ENCODE measurements around the gene CARD9. TPM values are rescaled to one million over a fixed set of nuclear protein-coding genes. Genes with fewer than 3 reads are reported as not detected.

CARD9 gene
- total and polyA plus RNA-seq, 2 of the 8 experiments (the other 6 are each of a cell fraction or from before 2014, with no cell fraction given), result 0.15 to 1.1 TPM

DNA sequence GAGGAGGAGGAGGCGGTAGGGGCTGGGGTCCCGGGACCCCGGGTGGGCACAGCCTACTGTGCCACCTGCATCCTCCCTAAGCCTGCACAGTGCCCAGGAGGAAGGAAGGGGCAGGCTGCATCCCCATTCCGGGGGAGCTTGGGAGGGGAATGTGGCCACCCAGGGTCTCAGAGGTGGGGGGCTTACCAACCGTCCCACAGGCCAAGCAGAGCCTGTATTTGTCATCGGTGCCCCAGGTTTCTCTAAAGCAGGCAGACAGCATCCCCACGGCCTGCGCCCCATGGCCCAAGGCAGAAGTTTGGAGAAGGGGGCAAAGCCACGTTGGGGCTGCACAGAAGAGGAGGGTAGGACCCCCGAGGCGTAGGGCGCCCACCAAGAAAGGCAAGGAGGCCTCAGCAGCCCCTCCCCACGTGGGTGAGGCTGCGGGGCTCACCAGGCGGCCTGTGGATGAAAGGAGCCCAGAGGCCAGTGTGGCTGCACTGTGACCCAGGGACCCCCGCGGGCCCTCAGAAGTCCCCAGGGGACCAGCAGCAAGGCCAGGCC lies 46.6 kb downstream of the CARD9 start:
- Histone ChIP-seq H2BK20ac (ENCODE audit: low read length) (0 out of 2 replicates have a peak overlapping the region, but pooled peaks have one; percentile 72), H2BK15ac (ENCODE audit: low read length) (0 out of 2 replicates have a peak overlapping the region, but pooled peaks have one; percentile 81), H4K20me1 (replicated peaks in 1 of 2; ENCODE audit: control insufficient read depth in 1 of 2, insufficient read depth in 2 of 2, low read length in 2 of 2) (peaks cover 0 to 5% of the 10 kb centered on the region in 2 experiments), H3K79me2 (ENCODE audit: control insufficient read depth in 1 of 2, insufficient read depth in 2 of 2, low read length in 2 of 2) (no peaks in the 10 kb centered on the region), H3K4me3 (ENCODE audit: extremely low read depth in 1 of 4, insufficient read depth in 2 of 4, low read depth in 3 of 4, low read length in 4 of 4) (peak overlapping the region in 2 of 4 experiments; percentile 46 to 63; a peak in 3 of 8 replicates), H3K27ac (ENCODE audit: low read depth, low read length) (no peak overlapping the region), H3K36me3 (ENCODE audit: control insufficient read depth in 2 of 4, insufficient read depth in 4 of 4, low read length in 3 of 4) (no peaks in the 10 kb centered on the region), H3K4me2 (ENCODE audit: insufficient read depth in 1 of 2, low read depth in 2 of 2, low read length in 2 of 2) (peak overlapping the region; percentile 38 to 59), H4K8ac (ENCODE audit: extremely low read depth, insufficient read depth, low read length) (no peak overlapping the region; the same call in 1 of the 2 replicates), H3K18ac (ENCODE audit: extremely low read depth, low read length) (peak overlapping the region; percentile 60), H3K9ac (replicated peaks in 1 of 4; ENCODE audit: extremely low read depth in 1 of 4, low read depth in 3 of 4, low read length in 3 of 4) (0 out of 7 replicates have a peak overlapping the region, but pooled peaks of 1 of the 4 experiments have one; percentile 25), H2AFZ (ENCODE audit: low read length) (no peak overlapping the region), H4K5ac (ENCODE audit: insufficient read length, low read depth, low read length) (peak overlapping the region; percentile 36), H3K56ac (replicated peaks; ENCODE audit: insufficient read length, low read depth, low read length) (peak overlapping the region; percentile 42), H3K9me3 (ENCODE audit: insufficient read depth in 2 of 2, low read depth in 1 of 2, low read length in 1 of 2) (no peaks in the 10 kb centered on the region), H3K23ac (ENCODE audit: insufficient read length) (no peak overlapping the region), H3K27me3 (replicated peaks in 1 of 4; ENCODE audit: control insufficient read depth in 3 of 4, extremely low read depth in 1 of 4, insufficient read depth in 3 of 4, low read length in 3 of 4) (no peaks in the 10 kb centered on the region), H2BK120ac (replicated peaks; ENCODE audit: low read depth, low read length) (peak overlapping the region; percentile 70), H3K14ac (ENCODE audit: insufficient read length) (no peak overlapping the region), H2AK5ac (ENCODE audit: low read depth, low read length) (no peak overlapping the region), H3K23me2 (ENCODE audit: low read depth, low read length) (peaks cover 4% of the 10 kb centered on the region; the same call in 1 of the 2 replicates), H3K4ac (replicated peaks; ENCODE audit: insufficient read length, low read depth, low read length) (peak overlapping the region; percentile 87), H2BK12ac (ENCODE audit: low read depth, low read length) (peak overlapping the region; percentile 92; the same call in 1 of the 2 replicates), H4K91ac (replicated peaks; ENCODE audit: insufficient read length, low read length) (peak overlapping the region; percentile 91), H3K79me1 (ENCODE audit: low read depth, low read length) (no peaks in the 10 kb centered on the region), H3K4me1 (replicated peaks in 1 of 4; ENCODE audit: control insufficient read depth in 3 of 4, insufficient read depth in 4 of 4, low read length in 3 of 4) (peaks cover 0 to 24% (median 20%) of the 10 kb centered on the region in 4 experiments; a peak in 6 of 7 replicates), H2BK5ac (ENCODE audit: low read depth, low read length) (peak overlapping the region; percentile 88; the same call in 1 of the 2 replicates)
- POLR2A ChIA-PET (ENCODE audit: partially characterized antibody), result interaction anchor here (0.9 to 1.4 kb wide), 4 partner anchors 9 to 337 kb away, joined by 3 to 5 read pairs (median 4); no protein-coding TSS in a partner anchor
- DNase-seq (ENCODE audit: low read depth in 1 of 2, low spot score in 2 of 2), result no peak
- TF ChIP-seq SRF (IDR thresholded peaks at IDR 0.05; ENCODE audit: low read depth, low read length) (no peak), EP300 (IDR thresholded peaks at IDR 0.05; ENCODE audit: borderline replicate concordance in 1 of 2, low read depth in 2 of 2, low read length in 2 of 2) (no peak), GABPA (IDR thresholded peaks at IDR 0.05; ENCODE audit: borderline replicate concordance, insufficient read depth, low read length) (0 out of 2 replicates have a peak, but pooled peaks have one; percentile 24), TAF7 (optimal IDR thresholded peaks at IDR 0.05; ENCODE audit: borderline replicate concordance, low read depth, low read length) (no peak), BRCA1 (IDR thresholded peaks at IDR 0.05; ENCODE audit: low read depth, low read length) (no peak), CHD2 (IDR thresholded peaks at IDR 0.05; ENCODE audit: low read length) (no peak), MAFK (IDR thresholded peaks at IDR 0.05; ENCODE audit: low read depth, low read length) (no peak), PHF8 (conservative IDR thresholded peaks at IDR 0.05; ENCODE audit: low read depth, low read length) (no peak), SIRT6 (IDR thresholded peaks at IDR 0.05; ENCODE audit: low read length) (no peak)
- no peak for FAIRE-seq
- CTCF ChIA-PET (ENCODE audit: partially characterized antibody), result interaction anchor here (0.8 to 1.8 kb wide), 5 partner anchors 16 to 344 kb away, joined by 3 to 5 read pairs (median 3); partner anchors contain the start of gene DNLZ
- 70% methylated on average over 10 of the region's 17 CpGs; no CpG with 5 or more reads in 1 of the 2 experiments for WGBS, 2 experiments (ENCODE audit: extremely low coverage in 1 of 2, insufficient coverage in 1 of 2, insufficient read length in 1 of 2, insufficient replicate concordance in 2 of 2, low coverage in 1 of 2, low lambda C conversion rate in 2 of 2, missing lambda C conversion rate in 1 of 2)
